Osteoblast (primary cell): ENCODE results near the gene NADSYN1. TPM values are rescaled to one million over a fixed set of nuclear protein-coding genes. Genes with fewer than 3 reads are reported as not detected.
"Not testable (repeated sequence)": the region's sequence is repeated elsewhere in the genome, so short reads cannot be mapped to it uniquely, and the experiment has no call there.

ENCODE experiments used
- DNase-seq: peaks from one replicate; pipeline ENCODE4 v3.0.0; 2011; ENCODE audit warnings: low spot score, mixed read lengths; ENCODE audit not compliant: insufficient read length; ENCODE audit errors: missing footprints
- H2AFZ ChIP-seq: 2 replicates; pipeline ENCODE4 v1.6.0; 2011; ENCODE audit warnings: mild to moderate bottlenecking, low read length
- H3K27ac ChIP-seq: 2 replicates; pipeline ENCODE4 v1.5.1; 2011; ENCODE audit warnings: mild to moderate bottlenecking, low read depth, low read length, moderate library complexity
- H3K27me3 ChIP-seq: 2 replicates; pipeline ENCODE4 v1.6.0; 2012; ENCODE audit warnings: mild to moderate bottlenecking, control low read depth, inconsistent platforms, low read length, moderate library complexity; ENCODE audit not compliant: insufficient read depth
- H3K36me3 ChIP-seq: 2 replicates; pipeline ENCODE4 v1.5.1; 2011; ENCODE audit warnings: mild to moderate bottlenecking, low read length, control low read depth, moderate library complexity; ENCODE audit not compliant: insufficient read depth
- H3K4me1 ChIP-seq: 2 replicates; pipeline ENCODE4 v1.5.1; 2011; ENCODE audit warnings: mild to moderate bottlenecking, low read length, control low read depth, moderate library complexity; ENCODE audit not compliant: insufficient read depth
- H3K4me2 ChIP-seq: 2 replicates; pipeline ENCODE4 v1.6.0; 2011; ENCODE audit warnings: mild to moderate bottlenecking, low read length; ENCODE audit not compliant: insufficient read depth
- H3K4me3 ChIP-seq: fragments of 200-600 bp; sonication (generic); 3 replicates; pipeline ENCODE4 v1.5.1; 2012; ENCODE audit warnings: mild to moderate bottlenecking, low read length, inconsistent platforms; ENCODE audit not compliant: insufficient read depth
- H3K79me2 ChIP-seq: 2 replicates; pipeline ENCODE4 v1.6.0; 2012; ENCODE audit warnings: mild to moderate bottlenecking, low read length, control low read depth, inconsistent platforms; ENCODE audit not compliant: insufficient read depth
- H3K9me3 ChIP-seq: 2 replicates; pipeline ENCODE4 v1.5.1; 2011; ENCODE audit warnings: low read depth, low read length, control low read depth
- H4K20me1 ChIP-seq: 2 replicates; pipeline ENCODE4 v1.6.0; 2012; ENCODE audit warnings: mild to moderate bottlenecking, low read length, control low read depth; ENCODE audit not compliant: insufficient read depth
- total RNA-seq: library from RNA; depleted of rRNA; stranded (reverse); fragments of >200 nt; gene quantifications from 2 replicates; pipeline ENCODE4 v1.2.3, GENCODE V29; 2012
- TF ChIP-seq, protein P1 (sequence below): IDR thresholded peaks from 2 replicates; pipeline ENCODE4 v1.5.1; 2011; ENCODE audit warnings: mild to moderate bottlenecking, low read depth, low read length, moderate library complexity; ENCODE audit errors: extremely low read depth

Gene NADSYN1
- total RNA-seq, 1 donor, result 81.1 TPM

DNA sequence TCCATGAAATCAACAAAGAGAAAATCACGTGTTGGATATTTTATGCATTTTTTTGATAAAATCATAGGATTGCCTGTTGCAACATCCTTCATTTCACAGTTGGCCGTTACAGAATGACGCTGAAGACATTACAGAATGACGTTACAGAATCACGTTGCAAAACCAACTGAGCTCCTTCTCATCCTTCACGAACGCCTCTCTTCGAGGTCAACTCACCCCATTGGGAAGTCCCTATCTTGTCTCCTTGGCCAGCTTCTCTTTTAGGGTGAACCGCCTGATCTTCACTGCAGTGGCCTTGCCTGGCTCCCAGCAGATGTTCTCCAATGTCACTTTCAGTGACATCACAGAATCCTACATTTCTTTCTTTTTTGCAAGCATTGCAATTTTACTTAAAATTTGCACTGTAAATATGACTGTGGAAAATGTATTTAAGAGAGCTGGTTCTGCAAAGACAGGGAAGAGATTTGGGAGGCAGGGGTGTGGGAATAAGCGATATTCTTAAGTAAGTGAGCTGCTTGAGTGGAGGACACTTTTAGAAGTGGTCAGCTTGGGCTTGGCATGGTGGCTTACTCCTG lies 79.1 kb downstream of the NADSYN1 start:
- H4K20me1 ChIP-seq, result no peaks in the 10 kb centered on the region
- H3K4me3 ChIP-seq, result no peak overlapping the region
- TF ChIP-seq, protein P1, sequence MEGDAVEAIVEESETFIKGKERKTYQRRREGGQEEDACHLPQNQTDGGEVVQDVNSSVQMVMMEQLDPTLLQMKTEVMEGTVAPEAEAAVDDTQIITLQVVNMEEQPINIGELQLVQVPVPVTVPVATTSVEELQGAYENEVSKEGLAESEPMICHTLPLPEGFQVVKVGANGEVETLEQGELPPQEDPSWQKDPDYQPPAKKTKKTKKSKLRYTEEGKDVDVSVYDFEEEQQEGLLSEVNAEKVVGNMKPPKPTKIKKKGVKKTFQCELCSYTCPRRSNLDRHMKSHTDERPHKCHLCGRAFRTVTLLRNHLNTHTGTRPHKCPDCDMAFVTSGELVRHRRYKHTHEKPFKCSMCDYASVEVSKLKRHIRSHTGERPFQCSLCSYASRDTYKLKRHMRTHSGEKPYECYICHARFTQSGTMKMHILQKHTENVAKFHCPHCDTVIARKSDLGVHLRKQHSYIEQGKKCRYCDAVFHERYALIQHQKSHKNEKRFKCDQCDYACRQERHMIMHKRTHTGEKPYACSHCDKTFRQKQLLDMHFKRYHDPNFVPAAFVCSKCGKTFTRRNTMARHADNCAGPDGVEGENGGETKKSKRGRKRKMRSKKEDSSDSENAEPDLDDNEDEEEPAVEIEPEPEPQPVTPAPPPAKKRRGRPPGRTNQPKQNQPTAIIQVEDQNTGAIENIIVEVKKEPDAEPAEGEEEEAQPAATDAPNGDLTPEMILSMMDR, result no peak
- H3K27me3 ChIP-seq, result no peaks in the 10 kb centered on the region
- H3K9me3 ChIP-seq, result no peaks in the 10 kb centered on the region
- H3K4me1 ChIP-seq, result no peaks in the 10 kb centered on the region
- DNase-seq, result no peak
- H3K27ac ChIP-seq, result no peak overlapping the region
- H3K36me3 ChIP-seq, result no peaks in the 10 kb centered on the region
- H3K79me2 ChIP-seq, result no peaks in the 10 kb centered on the region
- no peak overlapping the region for H3K4me2 ChIP-seq
- H2AFZ ChIP-seq, result no peak overlapping the region

DNA sequence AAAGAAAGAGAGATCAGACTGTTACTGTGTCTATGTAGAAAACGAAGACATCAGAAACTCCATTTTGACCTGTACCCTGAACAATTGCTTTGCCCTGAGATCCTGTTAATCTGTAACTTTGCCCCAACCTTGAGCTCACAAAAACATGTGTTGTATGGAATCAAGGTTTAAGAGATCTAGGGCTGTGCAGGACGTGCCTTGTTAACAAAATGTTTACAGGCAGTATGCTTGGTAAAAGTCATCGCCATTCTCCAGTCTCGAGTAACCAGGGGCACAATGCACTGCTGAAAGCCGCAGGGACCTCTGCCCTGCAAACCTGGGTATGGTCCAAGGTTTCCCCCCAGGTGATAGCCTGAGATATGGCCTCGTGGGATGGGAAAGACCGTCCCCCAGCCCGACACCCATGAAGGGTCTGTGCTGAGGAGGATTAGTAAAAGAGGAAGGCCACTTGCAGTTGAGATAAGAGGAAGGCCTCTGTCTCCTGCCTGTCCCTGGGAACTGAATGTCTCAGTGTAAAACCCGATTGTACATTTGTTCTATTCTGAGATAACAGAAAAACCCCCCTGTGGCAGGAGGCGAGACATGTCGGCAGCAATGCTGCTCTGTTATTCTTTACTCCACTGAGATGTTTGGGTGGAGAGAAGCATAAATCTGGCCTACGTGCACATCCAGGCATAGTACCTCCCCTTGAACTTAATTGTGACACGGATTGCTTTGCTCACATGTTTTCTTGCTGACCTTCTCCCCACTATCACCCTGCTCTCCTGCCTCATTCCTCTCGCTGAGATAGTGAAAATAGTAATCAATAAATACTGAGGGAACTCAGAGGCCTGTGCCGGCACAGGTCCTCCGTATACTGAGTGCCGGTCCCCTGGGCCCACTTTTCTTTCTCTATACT lies 82.0 kb downstream of the NADSYN1 start:
- H3K4me1 ChIP-seq, H3K4me2 ChIP-seq, H2AFZ ChIP-seq, H3K36me3 ChIP-seq, H3K27me3 ChIP-seq, DNase-seq, H3K27ac ChIP-seq, H3K79me2 ChIP-seq, H3K9me3 ChIP-seq, H4K20me1 ChIP-seq, H3K4me3 ChIP-seq: not testable (repeated sequence)

DNA sequence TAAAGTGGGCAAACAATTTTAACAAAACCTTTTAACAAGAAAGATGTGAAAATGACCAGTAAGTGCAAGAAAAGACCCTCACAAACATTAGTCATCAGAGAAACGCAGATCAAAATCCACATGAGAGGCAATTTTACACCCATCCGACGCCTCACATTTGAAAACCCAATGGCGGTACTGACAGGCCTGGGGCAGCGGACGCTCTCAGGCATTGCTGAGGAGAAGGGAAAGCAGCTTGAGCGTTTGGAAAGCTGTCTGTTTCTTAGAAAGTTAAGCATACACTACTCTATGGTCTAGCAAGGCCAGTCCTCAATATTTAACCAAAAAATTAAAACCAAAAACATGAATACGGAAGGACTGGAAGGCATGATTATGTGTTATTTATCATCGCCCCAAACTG lies 82.8 kb downstream of the NADSYN1 start:
- DNase-seq, result no peak
- no peak overlapping the region for H2AFZ ChIP-seq
- H3K4me1 ChIP-seq, result no peaks in the 10 kb centered on the region
- no peak overlapping the region for H3K4me3 ChIP-seq
- H3K27me3 ChIP-seq, result no peaks in the 10 kb centered on the region
- H4K20me1 ChIP-seq, result no peaks in the 10 kb centered on the region
- no peaks in the 10 kb centered on the region for H3K9me3 ChIP-seq
- no peak overlapping the region for H3K4me2 ChIP-seq
- no peaks in the 10 kb centered on the region for H3K79me2 ChIP-seq
- H3K36me3 ChIP-seq, result no peaks in the 10 kb centered on the region
- TF ChIP-seq, protein P1, result no peak
- no peak overlapping the region for H3K27ac ChIP-seq

DNA sequence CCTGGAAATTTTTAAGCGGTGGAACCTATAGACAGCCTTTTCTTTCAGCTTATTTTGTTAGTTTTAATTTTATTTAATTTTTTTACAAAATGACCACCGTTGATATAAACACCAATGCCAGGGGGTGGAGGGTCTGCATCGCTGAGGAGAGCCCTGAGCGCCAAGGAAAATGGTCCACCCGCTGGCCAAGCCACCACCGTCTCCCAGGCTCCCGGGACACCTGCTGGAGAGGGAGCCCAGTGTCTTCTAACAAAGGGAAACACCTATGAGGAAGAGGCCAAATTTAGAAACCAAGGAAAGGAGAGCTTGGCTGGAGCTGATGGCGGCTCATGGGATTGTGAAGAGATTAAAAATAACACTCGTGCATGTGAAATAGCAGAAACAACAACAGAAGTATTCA lies 84.5 kb downstream of the NADSYN1 start:
- Histone ChIP-seq H4K20me1 (no peaks in the 10 kb centered on the region), H3K4me2 (no peak overlapping the region), H3K27ac (no peak overlapping the region), H3K4me3 (no peak overlapping the region), H3K36me3 (no peaks in the 10 kb centered on the region), H3K27me3 (no peaks in the 10 kb centered on the region), H3K4me1 (no peaks in the 10 kb centered on the region), H3K9me3 (no peaks in the 10 kb centered on the region), H3K79me2 (no peaks in the 10 kb centered on the region), H2AFZ (no peak overlapping the region)
- TF ChIP-seq, protein P1, result no peak
- DNase-seq, result no peak

DNA sequence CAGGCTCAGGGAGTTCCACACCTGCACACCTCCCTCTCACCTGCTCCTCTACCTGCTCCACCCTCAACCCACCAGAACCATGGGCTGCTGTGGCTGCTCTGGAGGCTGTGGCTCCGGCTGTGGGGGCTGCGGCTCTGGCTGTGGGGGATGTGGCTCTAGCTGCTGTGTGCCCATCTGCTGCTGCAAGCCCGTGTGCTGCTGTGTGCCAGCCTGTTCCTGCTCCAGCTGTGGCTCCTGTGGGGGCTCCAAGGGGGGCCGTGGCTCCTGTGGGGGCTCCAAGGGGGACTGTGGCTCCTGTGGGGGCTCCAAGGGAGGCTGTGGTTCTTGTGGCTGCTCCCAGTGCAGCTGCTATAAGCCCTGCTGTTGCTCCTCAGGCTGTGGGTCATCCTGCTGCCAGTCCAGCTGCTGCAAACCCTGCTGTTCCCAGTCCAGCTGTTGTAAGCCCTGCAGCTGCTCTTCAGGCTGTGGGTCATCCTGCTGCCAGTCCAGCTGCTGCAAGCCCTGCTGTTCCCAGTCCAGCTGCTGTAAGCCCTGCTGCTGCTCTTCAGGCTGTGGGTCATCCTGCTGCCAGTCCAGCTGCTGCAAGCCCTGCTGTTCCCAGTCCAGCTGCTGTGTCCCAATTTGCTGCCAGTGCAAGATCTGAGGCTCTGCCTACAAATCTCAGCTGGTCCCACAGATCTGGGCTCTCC lies 85.1 kb downstream of the NADSYN1 start, which contains the start of gene KRTAP5-8:
TSS of gene KRTAP5-8 (plus strand) at position 49 of the 689 bp plus-strand sequence. CDS start at position 80, 31 bp downstream.
- H3K4me3 ChIP-seq, H3K27ac ChIP-seq, H3K36me3 ChIP-seq, H3K9me3 ChIP-seq, H4K20me1 ChIP-seq, H3K4me2 ChIP-seq, H2AFZ ChIP-seq, DNase-seq, H3K27me3 ChIP-seq, H3K79me2 ChIP-seq, H3K4me1 ChIP-seq: not testable (repeated sequence)
